Stimulated activated CD8-positive, alpha-beta memory T cell treated with anti-CD3 and anti-CD28 coated beads, Interleukin-15, amount 100 ng/mL, for 24 hours (primary cell): ENCODE measurements around the gene LRRC75B.
"Not testable (repeated sequence)": the region's sequence is repeated elsewhere in the genome, so short reads cannot be mapped to it uniquely, and the experiment has no call there.

Experiments
- DNase-seq: peaks from one replicate; pipeline ENCODE4 v3.0.0-alpha.2; 2020; ENCODE audit warnings: low read depth

Gene LRRC75B

GRCh38 chr22:24592851-24593558 lies at the start of gene LRRC75B:
LRRC75B (minus strand) TSS chr22:24593073; CDS start chr22:24593039, 34 bp downstream.
- DNase-seq, result no peak

GRCh38 chr22:24642307-24642706 lies 49.4 kb upstream of the LRRC75B start:
- not testable (repeated sequence) for DNase-seq

GRCh38 chr22:24636513-24636912 lies 43.6 kb upstream of the LRRC75B start:
- not testable (repeated sequence) for DNase-seq

- DNase-seq, result not testable (repeated sequence)
Measured at GRCh38 chr22:24634776-24635389, 42.0 kb upstream of the LRRC75B start.

GRCh38 chr22:24633231-24634023 lies 40.6 kb upstream of the LRRC75B start:
- not testable (repeated sequence) for DNase-seq

GRCh38 chr22:24632642-24633041 lies 39.8 kb upstream of the LRRC75B start:
- DNase-seq, result not testable (repeated sequence)

GRCh38 chr22:24631430-24632122 lies 38.7 kb upstream of the LRRC75B start:
- not testable (repeated sequence) for DNase-seq

GRCh38 chr22:24630812-24631427 lies 38.0 kb upstream of the LRRC75B start:
- DNase-seq, result not testable (repeated sequence)

GRCh38 chr22:24629069-24629468 lies 36.2 kb upstream of the LRRC75B start:
- DNase-seq, result not testable (repeated sequence)

GRCh38 chr22:24627911-24628310 lies 35.0 kb upstream of the LRRC75B start:
- DNase-seq, result not testable (repeated sequence)

- DNase-seq, result not testable (repeated sequence)
Measured at GRCh38 chr22:24622596-24622995, 29.7 kb upstream of the LRRC75B start.

- not testable (repeated sequence) for DNase-seq
Measured at GRCh38 chr22:24621244-24621643, 28.4 kb upstream of the LRRC75B start.

GRCh38 chr22:24614794-24615193 lies 21.9 kb upstream of the LRRC75B start:
- not testable (repeated sequence) for DNase-seq

GRCh38 chr22:24609888-24610287 lies 17.0 kb upstream of the LRRC75B start:
- DNase-seq, result not testable (repeated sequence)

GRCh38 chr22:24608327-24608726 lies 15.5 kb upstream of the LRRC75B start:
- not testable (repeated sequence) for DNase-seq

GRCh38 chr22:24607429-24607983 lies 14.6 kb upstream of the LRRC75B start:
- DNase-seq, result not testable (repeated sequence)

GRCh38 chr22:24606340-24606739 lies 13.5 kb upstream of the LRRC75B start:
- DNase-seq, result not testable (repeated sequence)

- DNase-seq, result not testable (repeated sequence)
Measured at GRCh38 chr22:24603770-24604629, 11.1 kb upstream of the LRRC75B start.

GRCh38 chr22:24602847-24603769 lies 10.2 kb upstream of the LRRC75B start, which contains the start of gene GGT1:
GGT1 (plus strand) TSS chr22:24603193; CDS start chr22:24611082, 7,889 bp downstream.
- DNase-seq, result not testable (repeated sequence)
